HG03565 (cell line): ENCODE data around the gene PCSK7.
A peak's percentile ranks its signal among the peaks of the same experiment; 100 is the strongest.
"Not testable (repeated sequence)": the region's sequence is repeated elsewhere in the genome, so short reads cannot be mapped to it uniquely, and the experiment has no call there.

Source experiments
- ATAC-seq: cut with Tn5 transposase; IDR thresholded peaks from one replicate; pipeline ENCODE4 v1.9.1; 2021; ENCODE audit warnings: mild to moderate bottlenecking, moderate library complexity; ENCODE audit not compliant: unreplicated experiment

The PCSK7 gene

GRCh38 chr11:117231842-117232091 lies at the start of gene PCSK7:
Gene PCSK7, minus strand, starts transcription at chr11:117232073. Its CDS starts 2,229 bp downstream, at chr11:117229844.
- no peak for ATAC-seq

- ATAC-seq, result no peak
Measured at GRCh38 chr11:117281159-117281558, 49.3 kb upstream of the PCSK7 start.

DNA sequence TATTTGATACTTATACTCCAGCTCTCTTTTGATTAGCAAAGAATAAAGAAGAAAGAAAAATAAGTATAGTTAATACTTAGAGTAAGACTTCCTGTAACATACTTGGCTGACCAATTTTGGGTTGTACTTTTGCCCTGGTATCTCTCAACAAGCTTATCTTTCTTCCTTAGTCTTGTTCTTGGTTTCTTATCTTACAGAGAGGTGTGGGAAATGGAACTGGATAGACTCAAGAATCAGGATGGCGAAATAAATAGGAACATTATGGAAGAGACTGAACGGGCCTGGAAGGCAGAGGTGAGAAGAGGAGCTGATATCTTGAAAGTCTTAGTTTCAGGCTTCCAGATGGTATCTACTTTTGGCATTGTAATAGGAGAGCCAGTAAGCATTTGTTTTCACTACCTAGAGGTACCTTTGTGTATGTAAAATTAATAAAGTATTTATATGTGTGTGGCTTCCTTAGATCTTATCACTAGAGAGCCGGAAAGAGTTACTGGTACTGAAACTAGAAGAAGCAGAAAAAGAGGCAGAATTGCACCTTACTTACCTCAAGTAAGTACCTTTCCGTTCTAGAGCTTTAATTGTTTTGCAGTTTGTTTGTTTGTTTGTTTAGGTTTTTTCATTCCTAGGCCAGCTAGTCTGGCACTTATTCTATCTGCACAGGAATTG lies 48.0 kb upstream of the PCSK7 start:
- ATAC-seq, result no peak

DNA sequence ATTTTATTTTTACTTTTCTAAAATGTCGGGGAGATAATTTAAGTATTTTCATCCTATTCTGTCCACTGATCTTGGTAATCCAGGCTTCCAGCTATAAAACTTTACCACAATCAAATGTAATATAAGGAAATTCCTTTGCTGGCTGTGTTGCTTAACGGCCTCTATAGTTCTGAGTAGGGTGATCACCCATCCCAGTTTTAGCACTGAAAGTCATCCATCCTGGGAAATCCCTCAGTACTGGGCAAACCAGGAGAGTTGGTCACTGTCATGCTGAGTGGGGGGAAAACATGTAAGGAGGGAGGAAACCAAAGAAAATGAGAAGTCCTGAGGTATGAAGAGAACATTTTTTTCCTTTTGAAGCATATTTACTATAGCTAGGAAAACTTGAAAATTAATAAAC lies 46.5 kb upstream of the PCSK7 start:
- ATAC-seq, result no peak

GRCh38 chr11:117273550-117274289 lies 41.8 kb upstream of the PCSK7 start:
- ATAC-seq, result no peak

DNA sequence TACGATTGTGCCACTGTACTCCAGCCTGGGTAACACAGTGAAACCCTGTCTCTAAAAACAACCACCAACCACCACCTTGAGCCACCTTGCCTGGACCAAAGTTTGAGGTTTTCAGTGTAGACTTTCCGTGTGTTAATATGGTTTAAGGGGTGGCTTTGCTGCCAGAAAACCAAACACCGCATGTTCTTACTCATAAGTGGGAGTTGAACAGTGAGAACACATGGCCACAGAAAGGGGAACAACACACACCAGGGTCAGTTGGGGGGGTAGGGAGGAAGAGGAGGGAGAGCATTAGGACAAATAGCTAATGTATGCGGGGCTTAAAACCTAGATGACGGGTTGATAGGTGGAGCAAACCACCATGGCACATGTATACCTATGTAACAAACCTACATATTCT lies 40.3 kb upstream of the PCSK7 start:
- not testable (repeated sequence) for ATAC-seq

DNA sequence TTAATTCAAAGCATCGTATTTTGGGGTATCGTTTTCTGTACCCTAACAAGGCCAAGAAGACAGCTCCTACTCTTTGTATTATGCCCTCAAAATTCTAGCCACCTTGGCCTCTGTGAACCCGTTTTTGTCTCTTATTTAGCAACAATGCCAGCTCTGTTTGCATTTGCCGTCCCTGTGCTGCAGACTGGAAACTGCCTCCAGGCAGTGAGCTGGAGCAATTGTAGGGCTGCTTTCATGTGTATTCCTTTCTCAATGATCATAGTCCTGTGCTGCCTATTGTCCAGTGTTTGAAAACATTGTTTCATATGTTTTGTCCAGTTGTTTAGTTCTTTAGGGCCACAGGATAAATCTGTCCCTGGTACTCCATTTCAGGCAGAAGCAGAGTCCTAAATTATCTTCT lies 39.3 kb upstream of the PCSK7 start:
- no peak for ATAC-seq

- ATAC-seq, result no peak
Measured at GRCh38 chr11:117269856-117270255, 38.0 kb upstream of the PCSK7 start.

DNA sequence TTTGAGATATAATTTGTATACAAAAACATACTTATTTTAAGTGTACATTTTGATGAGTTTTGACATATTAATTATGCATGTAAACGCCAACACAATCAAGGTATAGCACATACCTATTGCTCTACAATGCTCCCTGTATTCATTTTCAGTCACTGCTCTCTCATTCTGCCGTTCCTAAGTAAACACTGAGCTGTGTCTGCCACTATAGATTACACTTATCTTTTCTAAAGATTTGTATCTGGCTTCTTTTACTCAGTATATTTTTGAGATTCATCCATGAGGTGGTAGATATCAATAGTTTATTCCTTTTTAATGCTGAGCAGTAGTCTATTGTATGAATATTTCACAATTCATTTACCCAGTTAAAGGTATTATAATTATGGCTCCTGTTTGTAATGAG lies 33.9 kb upstream of the PCSK7 start:
- no peak for ATAC-seq

- not testable (repeated sequence) for ATAC-seq
Measured at GRCh38 chr11:117264624-117265323, 32.9 kb upstream of the PCSK7 start.

GRCh38 chr11:117259417-117259816 lies 27.5 kb upstream of the PCSK7 start:
- no peak for ATAC-seq

DNA sequence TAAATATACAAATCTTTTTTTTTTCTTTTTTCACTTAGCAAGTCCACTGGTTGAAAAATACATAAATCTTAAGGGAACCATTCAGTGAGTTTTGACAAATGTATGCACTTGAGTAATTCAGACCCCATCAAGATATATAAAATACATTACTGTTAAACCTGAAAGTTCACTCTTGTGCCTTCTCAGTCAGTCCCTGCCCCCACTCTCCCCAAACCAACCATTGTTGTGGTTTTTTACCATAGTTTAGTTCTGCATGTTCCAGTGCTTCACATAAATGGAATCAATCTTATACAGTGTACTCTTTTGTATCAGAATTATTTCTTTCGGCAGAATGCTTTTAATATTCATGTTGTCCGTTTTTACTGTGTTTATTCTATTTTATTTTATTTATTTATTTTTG lies 26.7 kb upstream of the PCSK7 start:
- no peak for ATAC-seq

- ATAC-seq, result no peak
Measured at GRCh38 chr11:117256573-117256972, 24.7 kb upstream of the PCSK7 start.

DNA sequence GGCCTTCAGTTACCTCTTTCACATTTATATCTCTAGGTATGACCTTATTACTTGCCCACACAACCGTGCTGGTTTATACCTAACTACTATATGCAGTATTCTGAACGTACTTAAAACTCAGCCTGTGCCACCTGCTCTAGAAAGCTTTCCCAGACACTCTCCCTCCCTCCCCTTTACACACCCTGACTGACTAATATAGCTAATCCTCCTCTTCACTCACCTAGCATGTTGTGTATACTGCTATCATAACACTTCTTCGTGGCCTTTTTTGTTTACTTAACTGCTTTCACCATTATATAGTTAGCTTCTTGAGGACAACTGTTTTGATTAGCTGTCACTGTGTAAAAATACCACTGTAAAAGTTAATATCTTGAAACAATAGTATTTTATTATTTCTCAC lies 24.1 kb upstream of the PCSK7 start:
- ATAC-seq, result no peak

DNA sequence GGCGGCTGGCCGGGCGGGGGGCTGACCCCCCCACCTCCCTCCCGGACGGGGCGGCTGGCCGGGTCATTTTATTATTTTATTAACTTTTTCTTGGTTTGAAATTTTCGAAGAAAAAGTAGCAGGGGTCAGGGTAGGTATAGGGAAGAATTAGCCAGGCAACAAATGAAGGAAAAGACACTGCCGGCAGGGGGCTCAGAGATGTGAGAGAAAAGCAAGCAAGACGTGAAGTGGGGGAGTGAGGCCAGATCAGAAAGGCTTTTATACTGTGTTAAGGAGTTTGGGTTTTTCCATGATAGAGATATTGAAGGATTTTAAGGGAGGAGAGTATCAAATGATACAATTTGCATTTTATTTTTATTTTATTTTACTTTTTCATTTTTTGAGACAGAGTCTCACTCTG lies 19.6 kb upstream of the PCSK7 start:
- no peak for ATAC-seq

DNA sequence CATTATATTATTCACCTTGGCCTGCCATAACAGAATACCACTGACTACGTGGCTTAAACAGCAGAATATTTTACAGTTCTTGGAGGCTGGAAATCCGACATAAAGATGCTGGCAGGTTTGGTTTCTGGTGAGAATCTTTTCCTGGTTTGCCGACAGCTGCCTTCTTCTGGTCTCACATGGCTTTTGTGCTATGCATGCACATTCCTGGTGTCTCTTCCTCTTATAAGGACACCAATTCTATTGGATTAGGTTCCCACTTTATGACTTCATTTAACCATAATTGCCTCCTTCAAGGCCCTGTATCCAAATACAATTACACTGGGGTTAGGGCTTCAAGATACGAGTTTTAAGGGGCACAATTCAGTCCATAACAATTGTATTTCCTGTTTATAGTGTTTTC lies 17.7 kb upstream of the PCSK7 start:
- ATAC-seq, result no peak

GRCh38 chr11:117248341-117248740 lies 16.5 kb upstream of the PCSK7 start:
- ATAC-seq, result no peak

DNA sequence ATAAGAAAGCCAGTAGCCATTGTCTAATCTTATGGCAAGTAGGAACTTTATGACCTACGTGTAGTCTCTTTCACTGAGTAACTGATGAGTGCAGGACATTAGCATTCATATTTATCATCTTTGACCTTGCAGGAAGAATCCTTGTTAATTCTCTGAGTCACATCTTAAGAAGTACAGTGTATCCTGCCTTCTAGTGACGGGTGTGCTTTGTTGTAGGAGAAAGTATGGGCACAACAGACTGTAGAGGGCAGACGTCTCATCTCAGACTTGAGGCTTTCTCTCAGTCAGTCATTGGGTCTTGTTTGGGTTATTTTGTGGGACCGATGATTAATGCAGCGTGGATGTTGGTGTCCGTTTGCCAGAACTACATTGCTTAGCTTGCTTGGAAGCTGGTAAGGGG lies 7.4 kb upstream of the PCSK7 start:
- ATAC-seq, result no peak

GRCh38 chr11:117238221-117238620 lies 6.3 kb upstream of the PCSK7 start:
- no peak for ATAC-seq

DNA sequence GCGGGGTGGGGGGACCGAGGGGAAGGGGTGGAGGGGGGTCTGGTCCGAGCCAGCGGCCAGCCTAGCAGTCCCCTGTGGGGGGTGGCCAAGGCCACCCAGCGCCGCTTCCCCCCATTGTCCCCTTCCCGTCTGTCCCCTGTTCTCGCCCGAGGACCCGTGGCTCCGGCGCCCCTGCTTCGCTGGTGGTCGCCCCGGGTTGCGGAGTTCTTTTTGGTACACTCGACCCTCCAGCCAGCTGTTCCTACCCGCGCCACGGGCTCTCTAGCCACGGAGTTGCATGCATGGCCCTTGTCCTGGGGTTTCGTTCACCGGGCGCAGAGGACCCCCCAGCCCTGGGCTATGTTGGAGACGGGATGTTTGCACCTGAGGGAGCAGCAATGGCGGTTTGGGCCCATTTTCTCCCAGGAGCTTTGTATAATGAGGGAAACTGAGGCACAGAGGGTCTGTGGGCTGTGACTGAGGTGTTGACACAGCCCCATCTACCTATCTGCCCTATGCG lies 1.1 kb upstream of the PCSK7 start:
- ATAC-seq, result no peak

GRCh38 chr11:117232092-117232878 lies 412 bp upstream of the PCSK7 start, which contains the start of gene RNF214:
Gene RNF214, plus strand, starts transcription at chr11:117232671. Its CDS starts 1,602 bp downstream, at chr11:117234273.
- ATAC-seq, result peak; percentile 57
